ENCODE data around the gene NMT1. TPM values are rescaled to one million over a fixed set of nuclear protein-coding genes. Genes with fewer than 3 reads are reported as not detected.
A peak's percentile ranks its signal among the peaks of the same experiment; 100 is the strongest.

NMT1 gene
- total and polyA plus RNA-seq, 2 of the 13 experiments (the other 11 are each of a cell fraction or from before 2014, with no cell fraction given), result 75.7 to 142 TPM

DNA sequence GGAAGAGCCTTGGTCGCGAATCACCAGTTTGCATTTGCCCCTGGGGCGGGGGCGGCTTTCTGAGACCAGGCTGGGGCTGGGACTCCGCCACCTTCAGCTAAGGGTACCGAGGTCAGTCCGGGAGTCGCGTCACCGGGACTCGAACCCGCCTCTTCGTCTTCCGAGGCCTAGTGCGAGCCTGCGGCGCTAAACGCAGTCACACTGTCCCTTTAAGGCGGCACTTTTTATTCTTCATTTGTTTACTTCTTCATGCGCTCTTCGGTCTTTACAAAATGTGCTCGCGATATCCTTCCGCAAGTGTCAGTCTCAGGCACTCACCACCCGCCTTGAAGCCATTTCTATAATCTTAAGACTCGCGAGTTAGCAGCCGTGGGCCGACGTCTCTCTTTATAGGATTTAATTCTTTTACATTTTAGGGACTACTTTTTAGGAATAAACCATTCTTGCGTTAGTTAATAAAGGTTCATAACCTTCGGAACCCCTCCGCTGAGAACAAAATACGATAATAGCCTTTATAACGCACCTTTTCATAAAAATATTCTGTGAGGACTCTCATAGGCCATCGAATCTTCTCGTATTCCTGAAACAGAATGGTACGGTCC, 86.6 kb downstream of the NMT1 start (continued):
- TF ChIP-seq TFE3 (CRISPR knock-in tag; IDR thresholded peaks at IDR 0.05) (peak; percentile 19; the same call in 1 of the 2 replicates), ZNF460 (CRISPR knock-in tag; IDR thresholded peaks at IDR 0.05; ENCODE audit: borderline replicate concordance) (no peak), YEATS2 (CRISPR knock-in tag; IDR thresholded peaks at IDR 0.05; ENCODE audit: borderline replicate concordance) (0 out of 2 replicates have a peak, but pooled peaks have one; percentile 64), THRA (CRISPR knock-in tag; IDR thresholded peaks at IDR 0.05; ENCODE audit: borderline replicate concordance) (peak; percentile 47; the same call in 1 of the 2 replicates), NCOR1 (IDR thresholded peaks at IDR 0.05; ENCODE audit: borderline replicate concordance, low read length) (peak; percentile 88; the same call in 1 of the 2 replicates), PRDM10 (CRISPR knock-in tag; IDR thresholded peaks at IDR 0.05; ENCODE audit: low read depth) (peak; percentile 99), NFIC (IDR thresholded peaks at IDR 0.05; ENCODE audit: low read length) (peak; percentile 88), ZNF597 (CRISPR knock-in tag; IDR thresholded peaks at IDR 0.05) (no peak), ZNF451 (CRISPR knock-in tag; IDR thresholded peaks at IDR 0.05) (peak; percentile 73; the same call in 1 of the 2 replicates), ZNF225 (CRISPR knock-in tag; IDR thresholded peaks at IDR 0.05) (0 out of 2 replicates have a peak, but pooled peaks have one; percentile 78), KDM2A (CRISPR knock-in tag; IDR thresholded peaks at IDR 0.05; ENCODE audit: borderline replicate concordance, low read depth) (peak; percentile 64), NFAT5 (CRISPR knock-in tag; IDR thresholded peaks at IDR 0.05) (peak; percentile 77), FOXK2 (IDR thresholded peaks at IDR 0.05) (peak; percentile 98)

Data from HepG2 (cell line).